ENCODE measurements around the gene MTFR1L. TPM values are rescaled to one million over a fixed set of nuclear protein-coding genes. Genes with fewer than 3 reads are reported as not detected.

The MTFR1L gene
- total and polyA plus RNA-seq, 9 of the 15 experiments (the other 6 are each of a cell fraction or from before 2014, with no cell fraction given), result 41.4 to 98.5 (median 53.7) TPM

DNA sequence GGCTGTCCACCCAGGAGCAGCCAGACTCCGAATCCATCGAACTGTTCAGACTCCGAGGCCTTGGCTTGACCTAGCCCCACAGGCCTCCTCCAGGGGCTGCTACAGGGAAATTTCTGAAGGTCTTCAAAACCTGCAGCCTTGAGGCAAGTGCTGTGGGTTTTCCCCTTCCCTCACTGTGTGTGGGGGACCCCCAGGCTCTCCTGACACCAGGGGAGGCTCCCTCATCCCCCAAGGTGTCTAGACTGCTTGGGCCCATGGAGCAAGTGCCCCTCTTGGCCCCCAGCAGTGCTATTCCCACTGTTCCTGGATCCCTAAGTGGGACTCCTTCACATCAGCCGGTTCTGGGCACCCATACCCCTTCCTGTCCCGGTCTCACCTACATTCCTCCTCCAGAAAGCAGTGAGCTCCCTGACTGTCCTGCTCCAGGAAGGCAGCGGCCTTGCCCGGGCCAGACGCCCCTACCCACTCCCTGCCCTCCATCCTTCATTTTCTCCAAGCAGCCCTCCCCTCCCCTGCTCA is 54.9 kb downstream of the MTFR1L start (continued):
- TF ChIP-seq HMGN3 (IDR thresholded peaks at IDR 0.05; ENCODE audit: borderline replicate concordance, extremely low read depth, insufficient read length, low read depth, low read length) (no peak), NCOA1 (IDR thresholded peaks at IDR 0.05; ENCODE audit: low read depth) (no peak), MIER1 (IDR thresholded peaks at IDR 0.05; ENCODE audit: low read depth) (0 out of 2 replicates have a peak, but pooled peaks have one; percentile 52), SETDB1 (IDR thresholded peaks at IDR 0.05; ENCODE audit: low read length) (no peak), ZNF263 (CRISPR knock-in tag; IDR thresholded peaks at IDR 0.05; ENCODE audit: borderline replicate concordance) (no peak), MYC (IDR thresholded peaks at IDR 0.05; ENCODE audit: low read depth, low read length) (no peak), MYC (CRISPR knock-in tag; IDR thresholded peaks at IDR 0.05; ENCODE audit: borderline replicate concordance, low read depth) (no peak), NR1H2 (CRISPR knock-in tag; IDR thresholded peaks at IDR 0.05) (0 out of 2 replicates have a peak, but pooled peaks have one; percentile 62), POLR2G (IDR thresholded peaks at IDR 0.05; ENCODE audit: low read depth, low read length) (no peak), EWSR1 (IDR thresholded peaks at IDR 0.05; ENCODE audit: borderline replicate concordance, low read depth, partially characterized antibody) (no peak), ETV5 (CRISPR knock-in tag; IDR thresholded peaks at IDR 0.05; ENCODE audit: low read depth) (0 out of 2 replicates have a peak, but pooled peaks have one; percentile 53)
- TF ChIP-seq, protein P1, sequence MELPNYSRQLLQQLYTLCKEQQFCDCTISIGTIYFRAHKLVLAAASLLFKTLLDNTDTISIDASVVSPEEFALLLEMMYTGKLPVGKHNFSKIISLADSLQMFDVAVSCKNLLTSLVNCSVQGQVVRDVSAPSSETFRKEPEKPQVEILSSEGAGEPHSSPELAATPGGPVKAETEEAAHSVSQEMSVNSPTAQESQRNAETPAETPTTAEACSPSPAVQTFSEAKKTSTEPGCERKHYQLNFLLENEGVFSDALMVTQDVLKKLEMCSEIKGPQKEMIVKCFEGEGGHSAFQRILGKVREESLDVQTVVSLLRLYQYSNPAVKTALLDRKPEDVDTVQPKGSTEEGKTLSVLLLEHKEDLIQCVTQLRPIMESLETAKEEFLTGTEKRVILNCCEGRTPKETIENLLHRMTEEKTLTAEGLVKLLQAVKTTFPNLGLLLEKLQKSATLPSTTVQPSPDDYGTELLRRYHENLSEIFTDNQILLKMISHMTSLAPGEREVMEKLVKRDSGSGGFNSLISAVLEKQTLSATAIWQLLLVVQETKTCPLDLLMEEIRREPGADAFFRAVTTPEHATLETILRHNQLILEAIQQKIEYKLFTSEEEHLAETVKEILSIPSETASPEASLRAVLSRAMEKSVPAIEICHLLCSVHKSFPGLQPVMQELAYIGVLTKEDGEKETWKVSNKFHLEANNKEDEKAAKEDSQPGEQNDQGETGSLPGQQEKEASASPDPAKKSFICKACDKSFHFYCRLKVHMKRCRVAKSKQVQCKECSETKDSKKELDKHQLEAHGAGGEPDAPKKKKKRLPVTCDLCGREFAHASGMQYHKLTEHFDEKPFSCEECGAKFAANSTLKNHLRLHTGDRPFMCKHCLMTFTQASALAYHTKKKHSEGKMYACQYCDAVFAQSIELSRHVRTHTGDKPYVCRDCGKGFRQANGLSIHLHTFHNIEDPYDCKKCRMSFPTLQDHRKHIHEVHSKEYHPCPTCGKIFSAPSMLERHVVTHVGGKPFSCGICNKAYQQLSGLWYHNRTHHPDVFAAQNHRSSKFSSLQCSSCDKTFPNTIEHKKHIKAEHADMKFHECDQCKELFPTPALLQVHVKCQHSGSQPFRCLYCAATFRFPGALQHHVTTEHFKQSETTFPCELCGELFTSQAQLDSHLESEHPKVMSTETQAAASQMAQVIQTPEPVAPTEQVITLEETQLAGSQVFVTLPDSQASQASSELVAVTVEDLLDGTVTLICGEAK (IDR thresholded peaks at IDR 0.05), result peak; percentile 60
- TF ChIP-seq, protein P1 (CRISPR knock-in tag; IDR thresholded peaks at IDR 0.05), result no peak
- TF ChIP-seq, protein P2, sequence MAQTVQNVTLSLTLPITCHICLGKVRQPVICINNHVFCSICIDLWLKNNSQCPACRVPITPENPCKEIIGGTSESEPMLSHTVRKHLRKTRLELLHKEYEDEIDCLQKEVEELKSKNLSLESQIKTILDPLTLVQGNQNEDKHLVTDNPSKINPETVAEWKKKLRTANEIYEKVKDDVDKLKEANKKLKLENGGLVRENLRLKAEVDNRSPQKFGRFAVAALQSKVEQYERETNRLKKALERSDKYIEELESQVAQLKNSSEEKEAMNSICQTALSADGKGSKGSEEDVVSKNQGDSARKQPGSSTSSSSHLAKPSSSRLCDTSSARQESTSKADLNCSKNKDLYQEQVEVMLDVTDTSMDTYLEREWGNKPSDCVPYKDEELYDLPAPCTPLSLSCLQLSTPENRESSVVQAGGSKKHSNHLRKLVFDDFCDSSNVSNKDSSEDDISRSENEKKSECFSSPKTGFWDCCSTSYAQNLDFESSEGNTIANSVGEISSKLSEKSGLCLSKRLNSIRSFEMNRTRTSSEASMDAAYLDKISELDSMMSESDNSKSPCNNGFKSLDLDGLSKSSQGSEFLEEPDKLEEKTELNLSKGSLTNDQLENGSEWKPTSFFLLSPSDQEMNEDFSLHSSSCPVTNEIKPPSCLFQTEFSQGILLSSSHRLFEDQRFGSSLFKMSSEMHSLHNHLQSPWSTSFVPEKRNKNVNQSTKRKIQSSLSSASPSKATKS (CRISPR knock-in tag; IDR thresholded peaks at IDR 0.05), result no peak
- TF ChIP-seq, protein P3, sequence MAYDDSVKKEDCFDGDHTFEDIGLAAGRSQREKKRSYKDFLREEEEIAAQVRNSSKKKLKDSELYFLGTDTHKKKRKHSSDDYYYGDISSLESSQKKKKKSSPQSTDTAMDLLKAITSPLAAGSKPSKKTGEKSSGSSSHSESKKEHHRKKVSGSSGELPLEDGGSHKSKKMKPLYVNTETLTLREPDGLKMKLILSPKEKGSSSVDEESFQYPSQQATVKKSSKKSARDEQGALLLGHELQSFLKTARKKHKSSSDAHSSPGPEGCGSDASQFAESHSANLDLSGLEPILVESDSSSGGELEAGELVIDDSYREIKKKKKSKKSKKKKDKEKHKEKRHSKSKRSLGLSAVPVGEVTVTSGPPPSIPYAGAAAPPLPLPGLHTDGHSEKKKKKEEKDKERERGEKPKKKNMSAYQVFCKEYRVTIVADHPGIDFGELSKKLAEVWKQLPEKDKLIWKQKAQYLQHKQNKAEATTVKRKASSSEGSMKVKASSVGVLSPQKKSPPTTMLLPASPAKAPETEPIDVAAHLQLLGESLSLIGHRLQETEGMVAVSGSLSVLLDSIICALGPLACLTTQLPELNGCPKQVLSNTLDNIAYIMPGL (CRISPR knock-in tag; IDR thresholded peaks at IDR 0.05), result no peak
